ENCODE results near the gene RAB6A.
"Not testable (repeated sequence)": the region's sequence is repeated elsewhere in the genome, so short reads cannot be mapped to it uniquely, and the experiment has no call there.

RAB6A gene

DNA sequence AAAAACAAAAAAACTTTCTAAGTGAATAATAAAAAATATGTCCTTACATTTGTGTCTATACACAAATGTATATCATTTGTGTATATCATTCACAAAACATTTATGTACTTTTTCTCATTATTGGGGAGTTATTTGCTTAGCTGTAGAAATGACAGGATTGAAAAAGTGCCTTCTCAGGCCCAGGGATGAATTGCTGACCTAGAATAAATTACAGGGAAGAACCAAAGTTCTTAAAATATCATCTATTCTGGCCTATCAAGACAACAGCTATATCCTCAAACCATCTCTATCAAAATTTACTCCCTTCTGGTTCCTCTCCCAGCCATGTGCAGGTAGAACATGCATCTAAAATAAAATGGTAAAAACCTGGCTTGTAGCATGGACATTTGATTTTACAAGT, 1.9 kb upstream of the RAB6A start:
- no peak for DNase-seq (ENCODE audit: low read depth)

DNA sequence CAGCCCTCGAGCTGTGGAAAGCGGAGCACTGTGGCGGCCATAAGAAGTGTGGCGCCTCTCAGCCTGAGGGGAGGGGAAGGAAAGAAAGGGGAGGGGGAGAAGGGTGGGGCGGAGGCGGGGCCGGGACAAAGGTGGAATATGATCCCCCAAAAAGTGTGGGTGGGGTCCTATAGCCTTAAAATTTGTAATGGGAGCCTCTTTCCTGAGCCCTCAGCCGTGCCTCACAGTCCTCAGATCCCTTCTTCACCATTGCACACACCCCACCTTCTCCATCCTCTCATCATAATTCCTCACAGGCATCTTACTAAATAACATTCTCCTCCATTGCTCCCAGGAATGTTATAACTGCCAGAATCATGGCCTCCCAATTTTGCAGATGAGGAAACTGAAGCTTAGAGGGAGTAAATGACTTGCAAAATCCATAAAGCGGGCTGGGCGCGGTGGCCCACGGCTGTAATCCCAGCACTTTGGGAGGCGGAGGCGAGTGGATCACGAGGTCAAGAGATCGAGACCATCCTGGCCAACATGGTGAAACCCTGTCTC, 600 bp upstream of the RAB6A start:
- DNase-seq (ENCODE audit: low read depth) = no peak

DNA sequence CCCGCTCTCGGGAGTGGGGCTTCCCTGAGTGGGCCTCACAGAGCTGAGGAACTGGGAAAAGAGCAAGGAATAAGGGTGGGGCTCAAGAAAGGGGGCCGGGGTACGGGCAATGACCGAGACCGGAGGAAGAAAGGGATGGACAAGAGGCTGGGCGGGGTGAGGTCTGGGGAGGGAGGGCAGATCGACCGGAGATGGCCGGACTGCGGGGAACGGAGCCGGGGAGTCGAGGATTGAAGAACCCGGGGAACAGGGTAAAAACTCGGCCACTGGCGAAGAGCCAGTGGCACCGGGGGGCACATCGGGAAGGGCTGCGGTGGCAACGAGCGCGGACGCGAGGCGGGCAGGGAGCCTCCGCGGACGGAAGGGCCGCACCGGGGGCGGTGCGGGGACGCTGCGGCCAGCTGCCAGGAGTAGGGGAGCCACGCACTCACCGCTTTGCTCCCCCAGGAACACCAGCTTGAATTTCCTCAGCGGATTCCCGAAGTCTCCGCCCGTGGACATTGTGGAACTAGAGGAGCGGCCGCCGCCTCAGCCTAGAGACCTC, 667 bp downstream of the RAB6A start:
- DNase-seq (ENCODE audit: low read depth) = no peak

DNA sequence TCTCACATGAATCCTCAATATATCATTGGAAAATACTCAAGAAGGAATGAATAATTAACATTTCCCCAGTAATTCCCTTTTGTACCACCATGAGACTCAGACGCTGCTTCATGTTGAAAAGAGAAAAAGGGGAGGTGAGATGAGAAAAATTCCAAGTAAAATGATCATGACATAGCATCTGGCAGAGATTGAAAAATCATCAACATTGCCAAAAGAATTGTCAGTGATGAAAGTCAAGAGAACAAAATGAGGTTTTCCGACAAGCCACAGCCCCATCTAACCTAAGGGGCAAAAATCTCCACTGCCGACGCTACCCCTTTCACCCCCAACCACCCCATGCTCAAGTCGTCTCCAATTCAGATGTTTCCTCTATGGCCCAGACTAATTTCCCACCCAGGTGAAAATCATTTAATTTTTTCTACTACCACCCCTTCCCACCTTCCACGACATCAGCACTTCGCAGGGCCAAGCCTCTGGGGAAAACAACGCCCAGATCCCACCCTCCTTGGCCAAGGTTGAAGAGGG, 1.2 kb downstream of the RAB6A start:
- no peak for DNase-seq (ENCODE audit: low read depth)

DNA sequence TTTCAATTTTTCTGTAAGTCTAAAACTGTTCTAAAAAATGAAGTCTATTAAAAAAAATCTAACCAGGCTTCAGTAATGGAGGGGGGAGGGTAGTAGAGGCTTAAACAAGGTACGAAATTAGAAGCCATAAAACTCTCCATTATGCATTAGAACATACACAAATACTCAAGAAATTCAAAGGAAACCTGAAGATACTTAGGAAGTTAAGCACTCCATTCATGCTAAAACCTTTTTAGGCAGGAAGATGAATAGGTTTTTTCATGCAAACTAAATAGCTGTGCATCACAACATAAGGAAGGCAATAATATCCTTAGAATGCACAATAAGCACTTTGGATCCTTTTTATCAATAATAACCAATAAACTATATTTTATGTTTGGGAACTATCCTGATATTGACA, 2.4 kb downstream of the RAB6A start:
- DNase-seq (ENCODE audit: low read depth) = no peak

DNA sequence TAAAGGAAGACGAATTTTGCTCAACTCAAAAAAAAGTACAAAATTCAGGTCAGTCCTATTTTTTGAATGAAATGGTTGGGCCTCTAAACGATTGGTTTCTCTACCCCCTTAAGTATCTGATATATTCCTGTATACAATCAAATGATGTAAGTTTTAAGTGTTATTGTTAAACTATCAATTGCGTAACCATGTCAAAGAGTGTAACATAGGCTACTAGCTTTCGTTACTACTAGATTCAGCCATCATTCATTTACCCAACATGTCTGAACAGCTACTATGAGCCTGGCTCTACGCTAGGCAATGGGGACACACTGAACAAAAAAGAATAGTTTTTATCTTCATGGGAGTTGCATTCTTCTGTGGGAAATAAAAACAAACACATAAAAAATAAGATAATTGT, 3.3 kb downstream of the RAB6A start:
- DNase-seq (ENCODE audit: low read depth) = no peak

DNA sequence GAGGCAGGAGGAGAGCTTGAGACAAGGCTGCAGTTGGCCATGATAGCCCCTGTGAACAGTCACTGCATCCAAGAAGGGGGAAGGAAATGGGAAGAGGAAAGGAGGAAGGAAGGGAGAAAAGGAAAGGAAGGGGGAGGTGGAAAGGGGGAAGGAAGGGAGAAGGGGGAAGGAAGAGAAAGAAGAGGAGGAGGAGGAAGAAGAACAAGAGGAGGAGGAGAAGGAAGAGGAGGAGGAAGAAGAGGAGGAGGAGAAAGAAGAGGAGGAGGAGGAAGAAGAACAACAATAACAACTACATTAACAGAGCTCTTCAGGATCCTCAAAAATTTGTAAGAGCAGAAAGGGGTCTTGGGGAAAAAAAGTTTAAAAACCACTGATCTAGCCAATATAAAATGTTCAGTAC, 5.2 kb downstream of the RAB6A start:
- DNase-seq (ENCODE audit: low read depth) = no peak

DNA sequence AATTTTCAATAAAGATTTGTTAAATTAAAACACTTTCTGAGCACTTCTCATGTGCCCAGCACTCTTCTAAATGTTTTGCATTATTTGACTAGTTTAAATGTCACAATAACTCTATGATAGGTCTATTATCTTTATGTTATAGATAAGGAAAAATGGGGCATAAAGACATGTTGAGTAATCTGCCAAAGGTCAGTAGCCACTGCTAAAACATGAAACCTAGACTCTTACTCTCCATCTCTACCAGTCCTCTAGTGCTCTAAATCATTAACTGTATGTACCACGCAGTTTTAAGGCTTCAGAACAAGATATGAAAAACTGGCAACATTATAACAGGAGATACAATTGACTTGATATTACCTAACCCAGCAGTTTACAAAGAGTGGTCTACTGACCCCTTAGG, 6.9 kb downstream of the RAB6A start:
- no peak for DNase-seq (ENCODE audit: low read depth)

DNA sequence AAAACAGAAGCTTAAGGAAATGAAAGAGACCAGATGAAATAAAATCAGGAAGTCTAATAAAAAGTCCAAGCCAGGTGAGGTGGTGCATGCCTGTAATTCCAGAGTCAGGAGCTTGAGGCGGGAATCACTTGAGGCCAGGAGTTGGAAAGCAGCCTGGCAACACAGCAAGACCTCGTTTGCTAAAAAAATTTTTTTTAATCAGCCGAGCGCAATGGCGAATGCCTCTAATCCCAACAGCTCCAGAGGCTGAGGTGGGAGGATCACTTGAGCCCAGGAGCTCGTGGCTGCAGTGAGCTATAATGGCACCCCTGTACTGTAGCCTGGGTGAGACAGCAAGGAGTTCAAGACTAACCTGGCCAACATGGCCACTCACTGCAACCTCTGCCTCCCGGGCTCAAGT, 8.0 kb downstream of the RAB6A start:
- DNase-seq (ENCODE audit: low read depth) = no peak

DNA sequence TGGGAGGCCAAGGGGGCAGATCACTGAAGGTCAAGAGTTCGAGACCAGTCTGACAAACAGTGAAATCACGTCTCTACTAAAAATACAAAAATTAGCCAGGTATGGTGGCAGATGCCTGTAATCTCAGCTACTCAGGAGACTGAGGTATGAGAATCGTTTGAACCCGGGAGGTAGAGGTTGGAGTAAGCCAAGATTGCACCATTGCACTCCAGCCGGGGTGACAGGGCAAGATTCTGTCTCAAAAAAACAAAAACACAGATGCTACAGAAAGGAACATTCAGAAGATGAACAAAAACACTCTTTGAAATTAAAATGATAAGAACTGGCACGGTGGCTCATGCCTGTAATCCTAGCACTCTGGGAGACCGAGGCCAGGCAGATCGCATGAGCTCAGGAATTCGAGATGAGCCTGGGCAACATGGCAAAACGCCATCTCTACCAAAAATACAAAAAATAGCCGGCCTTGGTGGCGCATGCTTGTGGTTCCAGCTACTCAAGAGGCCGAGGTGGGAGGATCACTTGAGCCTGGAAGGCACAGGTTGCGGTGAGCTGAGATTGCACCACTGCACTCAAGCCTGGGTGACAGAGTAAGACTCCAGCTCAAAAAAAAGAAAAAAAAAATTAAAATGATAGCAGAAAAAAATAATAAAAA, 8.5 kb downstream of the RAB6A start:
- DNase-seq (ENCODE audit: low read depth) = no peak

DNA sequence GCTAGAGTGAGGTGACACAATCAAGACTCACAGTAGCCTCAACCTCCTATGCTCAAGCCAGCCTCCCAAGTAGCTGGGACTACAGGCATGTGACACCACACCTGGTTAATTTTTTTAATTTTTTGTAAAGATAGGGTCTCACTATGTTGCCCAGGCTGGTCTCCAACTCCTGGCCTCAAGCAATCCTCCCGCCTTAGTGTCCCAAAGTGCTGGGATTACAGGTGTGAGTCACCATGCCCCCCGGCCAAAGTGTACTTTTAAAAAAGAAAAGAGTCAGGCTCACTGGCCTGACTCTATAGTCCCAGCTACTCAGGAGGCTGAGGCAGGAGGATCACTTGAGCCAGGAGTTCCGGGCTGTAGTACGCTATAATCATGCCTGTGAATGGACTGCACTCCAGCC, 10.0 kb downstream of the RAB6A start:
- DNase-seq (ENCODE audit: low read depth) = not testable (repeated sequence)

DNA sequence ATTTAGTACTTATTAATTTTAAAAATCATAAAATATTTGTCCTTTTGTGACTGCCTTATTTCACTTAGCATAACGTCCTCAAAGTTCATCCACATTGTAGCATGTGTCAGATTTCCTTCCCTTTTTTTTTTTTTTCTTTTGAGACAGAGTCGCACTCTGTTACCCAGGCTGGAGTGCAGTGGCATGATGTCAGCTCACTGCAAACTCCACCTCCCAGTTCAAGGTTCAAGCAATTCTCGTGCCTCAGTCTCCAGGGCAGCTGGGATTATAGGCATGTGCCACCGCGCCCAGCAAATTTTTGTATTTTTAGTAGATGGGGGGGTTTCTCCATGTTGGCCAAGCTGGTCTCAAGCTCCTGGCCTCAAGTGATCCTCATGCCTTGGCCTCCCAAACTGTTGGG, 10.6 kb downstream of the RAB6A start:
- DNase-seq (ENCODE audit: low read depth) = no peak

DNA sequence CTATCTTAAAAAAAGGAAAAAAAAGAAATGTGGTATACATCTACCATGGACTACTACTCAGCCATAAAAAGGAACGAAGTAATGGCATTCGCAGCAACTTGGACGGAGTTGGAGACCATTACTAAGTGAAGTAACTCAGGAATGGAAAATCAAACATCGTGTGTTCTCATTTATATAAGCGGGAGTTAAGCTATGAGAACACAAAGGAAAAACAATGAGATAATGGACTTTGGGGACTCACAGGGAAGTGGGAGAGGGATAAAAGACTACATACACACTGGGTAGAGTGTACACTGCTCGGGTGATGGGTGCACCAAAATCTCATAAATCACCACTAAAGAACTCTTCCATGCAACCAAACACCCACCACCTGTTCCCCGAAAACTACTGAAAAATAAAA, 11.8 kb downstream of the RAB6A start:
- no peak for DNase-seq (ENCODE audit: low read depth)

DNA sequence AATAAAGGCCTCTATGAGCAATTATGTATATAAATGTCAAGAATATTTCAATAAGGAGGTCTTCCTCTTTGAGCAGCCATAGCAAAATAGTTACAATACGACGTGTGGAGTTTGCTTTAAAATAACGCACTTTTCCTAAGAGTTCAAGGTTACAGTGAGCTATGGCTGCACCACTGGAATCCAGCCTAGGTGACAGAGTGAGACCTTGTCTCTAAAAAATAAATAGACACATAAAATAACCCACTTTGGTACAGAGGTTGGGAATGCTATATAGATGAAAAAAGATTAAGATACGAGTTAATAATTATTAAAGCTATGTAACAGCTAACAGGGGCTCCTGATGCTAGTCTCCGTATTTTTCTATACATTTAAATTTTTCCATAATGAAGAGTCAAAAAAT, 12.6 kb downstream of the RAB6A start:
- DNase-seq (ENCODE audit: low read depth) = no peak

DNA sequence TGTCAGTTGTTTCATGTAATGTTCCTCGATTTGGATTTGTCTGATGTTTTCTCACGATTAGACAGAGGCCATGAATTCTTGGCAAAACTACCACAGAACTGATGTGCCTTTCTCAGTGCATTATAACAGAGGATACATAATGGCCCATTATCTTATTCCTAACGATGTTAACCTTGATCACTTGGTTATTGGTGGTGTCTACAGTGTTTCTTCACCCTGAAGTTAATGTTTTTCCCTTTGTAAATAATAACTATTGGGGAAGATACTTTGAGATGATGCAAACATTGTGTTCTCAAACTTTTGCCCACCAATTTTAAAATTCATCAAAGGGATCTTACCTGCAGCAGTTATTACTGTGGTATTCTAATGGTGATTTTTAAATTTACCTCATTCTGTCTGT, 13.1 kb downstream of the RAB6A start:
- no peak for DNase-seq (ENCODE audit: low read depth)

DNA sequence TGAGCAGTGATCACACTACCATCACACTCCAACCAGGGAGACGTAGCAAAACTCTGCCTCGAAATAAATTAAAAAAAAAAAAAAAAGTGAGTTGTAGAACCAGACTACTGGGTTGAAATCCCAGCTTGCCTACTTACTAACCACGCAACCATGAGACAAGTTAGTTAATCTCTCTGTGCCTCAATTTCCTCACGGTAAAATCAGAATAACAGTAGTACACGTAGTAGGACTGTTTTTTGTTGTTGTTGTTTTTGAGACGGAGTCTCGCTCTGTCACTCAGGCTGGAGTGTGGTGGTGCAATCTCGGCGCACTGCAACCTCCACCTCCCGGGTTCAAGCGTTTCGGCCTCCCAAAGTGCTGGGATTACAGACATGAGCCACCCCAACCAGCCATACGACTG, 14.2 kb downstream of the RAB6A start:
- no peak for DNase-seq (ENCODE audit: low read depth)

DNA sequence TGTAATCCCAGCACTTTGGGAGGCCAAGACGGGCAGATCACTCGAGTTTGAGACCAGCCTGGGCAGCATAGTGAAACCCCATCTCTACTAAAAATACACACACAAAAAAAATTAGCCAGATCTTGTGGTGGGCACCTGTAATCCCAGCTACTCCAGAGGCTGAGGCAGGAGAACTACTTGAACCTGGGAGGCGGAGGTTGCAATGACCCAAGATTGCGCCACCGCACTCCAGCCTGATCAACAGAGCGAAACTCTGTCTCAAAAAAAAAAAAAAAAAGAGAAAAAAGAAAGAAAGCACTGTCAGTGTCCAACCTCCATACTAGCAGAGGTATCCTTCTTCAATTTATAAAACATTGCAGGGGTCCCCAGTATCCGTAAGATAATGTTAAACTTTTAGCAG, 17.8 kb downstream of the RAB6A start:
- no peak for DNase-seq (ENCODE audit: low read depth)

DNA sequence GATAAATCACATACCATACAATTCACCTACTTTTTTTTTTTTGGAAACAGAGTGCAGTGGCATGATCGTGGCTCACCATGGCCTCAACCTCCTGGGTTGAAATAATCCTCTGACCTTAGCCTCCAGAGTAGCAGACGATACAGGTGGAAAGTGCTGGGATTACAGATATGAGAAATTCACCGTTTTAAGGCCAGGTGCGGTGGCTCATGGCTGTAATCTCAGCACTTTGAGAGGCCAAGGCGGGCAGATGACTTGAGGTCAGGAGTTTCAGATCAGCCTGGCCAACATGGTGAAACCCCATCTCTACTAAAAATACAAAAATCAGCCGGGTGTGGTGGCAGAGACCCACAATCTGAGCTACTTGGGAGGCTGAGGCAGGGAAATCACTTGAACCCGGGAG, 24.9 kb downstream of the RAB6A start:
- DNase-seq (ENCODE audit: low read depth) = not testable (repeated sequence)

DNA sequence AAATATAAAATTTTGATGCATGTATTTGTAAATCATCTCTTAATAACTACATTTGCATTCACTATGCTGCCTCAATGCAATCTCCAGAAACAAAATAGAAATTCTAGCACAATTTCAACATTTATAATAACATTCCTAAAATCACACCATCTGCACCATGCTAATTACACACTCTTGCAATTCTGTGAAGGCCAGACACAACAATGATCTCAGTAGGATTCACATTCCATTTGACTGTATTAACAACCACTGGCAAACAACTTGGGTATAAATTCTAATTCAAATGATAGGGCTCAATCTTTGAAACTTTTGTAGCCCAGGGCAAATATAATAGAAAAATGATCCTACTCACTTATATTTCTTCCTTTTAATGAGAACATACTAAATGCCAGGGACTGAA, 25.9 kb downstream of the RAB6A start:
- DNase-seq (ENCODE audit: low read depth) = no peak

DNA sequence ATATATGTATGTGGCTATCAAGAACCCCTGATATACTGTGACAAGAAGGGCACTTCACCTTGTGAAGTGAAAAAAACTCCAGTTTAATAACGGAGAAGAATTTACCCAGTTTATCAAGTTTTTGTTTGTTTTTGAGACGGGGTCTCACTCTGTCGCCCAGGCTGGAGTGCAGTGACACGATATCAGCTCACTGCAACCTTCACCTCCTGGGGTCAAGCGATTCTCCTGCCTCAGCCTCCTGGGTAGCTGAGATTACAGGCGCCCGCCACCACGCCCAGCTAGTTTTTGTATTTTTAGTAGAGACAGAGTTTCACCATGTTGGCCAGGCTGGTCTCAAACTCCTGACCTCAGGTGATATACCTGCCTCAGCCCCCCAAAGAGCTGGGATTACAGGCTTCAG, 26.9 kb downstream of the RAB6A start:
- not testable (repeated sequence) for DNase-seq (ENCODE audit: low read depth)

DNA sequence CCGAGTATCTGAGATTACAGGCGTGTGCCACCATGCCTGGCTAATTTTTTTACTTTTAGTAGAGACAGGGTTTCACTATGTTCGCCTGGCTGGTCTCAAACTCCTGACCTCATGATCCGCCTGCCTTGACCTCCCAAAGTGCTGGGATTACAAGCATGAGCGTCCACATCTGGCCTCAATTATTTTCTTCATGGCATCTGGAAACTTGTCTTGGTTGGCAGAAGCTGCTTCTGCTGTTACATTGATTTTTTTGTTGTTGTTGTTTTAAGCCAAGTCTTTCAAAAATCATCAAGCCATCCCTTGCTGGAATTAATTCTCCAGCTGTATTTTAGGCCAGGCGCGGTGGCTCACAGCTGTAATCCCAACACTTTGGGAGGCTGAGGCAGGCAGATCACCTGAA, 27.9 kb downstream of the RAB6A start:
- not testable (repeated sequence) for DNase-seq (ENCODE audit: low read depth)

DNA sequence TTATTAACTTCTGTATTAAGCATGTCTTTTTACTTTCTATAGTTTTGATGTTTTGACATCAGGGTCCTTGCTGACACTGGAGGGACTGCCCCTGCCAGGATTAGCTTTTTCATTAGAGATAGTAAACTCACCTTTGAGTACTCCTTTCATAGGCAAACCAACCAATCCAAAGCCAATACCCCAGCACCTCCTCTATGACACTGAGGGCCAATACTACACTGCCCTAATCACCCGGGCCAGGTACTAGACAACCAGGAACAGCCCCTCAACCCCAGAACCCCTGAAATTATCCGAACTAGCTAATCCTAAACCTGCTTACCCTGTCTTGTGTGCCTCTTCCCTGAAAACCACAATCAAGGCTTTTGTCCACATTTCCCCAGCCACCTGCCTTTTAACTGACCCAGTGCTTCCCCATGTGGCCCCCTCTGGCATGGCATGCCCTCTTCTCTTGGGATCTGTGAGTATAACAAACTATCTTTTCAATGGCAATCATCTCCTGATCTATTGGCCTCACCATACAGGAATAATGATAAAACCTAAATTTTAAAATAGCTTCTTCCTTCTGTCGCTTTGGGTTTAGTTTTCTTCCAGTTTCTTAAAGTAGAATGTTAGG, 31.2 kb downstream of the RAB6A start:
- no peak for DNase-seq (ENCODE audit: low read depth)

DNA sequence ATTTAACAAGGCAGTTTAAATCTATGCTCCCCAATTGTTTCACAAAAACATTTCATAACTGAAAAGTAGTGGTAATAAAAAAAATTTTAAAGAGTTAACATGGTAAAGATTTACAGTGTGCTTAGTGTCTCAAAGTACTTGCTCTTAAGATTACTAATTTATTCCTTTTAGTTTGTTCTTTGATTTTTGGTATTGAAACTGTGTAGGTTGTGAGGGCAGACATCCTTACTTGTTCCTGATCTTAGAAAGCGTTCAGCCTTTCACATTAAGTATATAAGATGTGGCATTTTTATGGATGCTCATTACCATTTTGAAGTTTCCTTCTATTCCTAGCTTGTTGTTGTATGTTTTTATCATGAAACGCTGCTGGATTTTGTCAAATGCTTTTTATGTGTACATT, 32.9 kb downstream of the RAB6A start:
- no peak for DNase-seq (ENCODE audit: low read depth)

DNA sequence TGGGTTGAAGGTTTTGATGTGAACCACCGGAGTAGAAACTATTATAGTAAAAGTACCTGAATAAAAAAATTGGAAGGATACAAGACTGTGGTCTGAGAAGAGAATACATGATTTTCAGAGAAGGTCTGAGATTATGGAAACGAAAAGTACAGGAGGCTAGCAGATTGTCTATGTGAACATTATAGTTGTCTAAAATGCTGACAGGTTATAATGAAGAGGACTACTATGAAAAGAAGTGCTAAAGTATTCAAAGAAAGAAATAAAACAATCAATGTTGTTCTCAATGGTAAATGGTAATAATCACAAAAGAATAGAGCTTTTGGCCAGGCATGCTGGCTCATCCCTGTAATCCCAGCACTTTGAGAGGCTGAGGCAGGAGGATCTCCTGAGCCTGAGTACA, 34.0 kb downstream of the RAB6A start:
- no peak for DNase-seq (ENCODE audit: low read depth)
